Effector CD8-positive, alpha-beta T cell (primary cell): Measurements from ENCODE around the gene MAP7D3.

ENCODE experiments used
- DNase-seq: peaks from one replicate; lab custom pipeline; 2025; lab: John Stamatoyannopoulos, UW

The MAP7D3 gene

DNA sequence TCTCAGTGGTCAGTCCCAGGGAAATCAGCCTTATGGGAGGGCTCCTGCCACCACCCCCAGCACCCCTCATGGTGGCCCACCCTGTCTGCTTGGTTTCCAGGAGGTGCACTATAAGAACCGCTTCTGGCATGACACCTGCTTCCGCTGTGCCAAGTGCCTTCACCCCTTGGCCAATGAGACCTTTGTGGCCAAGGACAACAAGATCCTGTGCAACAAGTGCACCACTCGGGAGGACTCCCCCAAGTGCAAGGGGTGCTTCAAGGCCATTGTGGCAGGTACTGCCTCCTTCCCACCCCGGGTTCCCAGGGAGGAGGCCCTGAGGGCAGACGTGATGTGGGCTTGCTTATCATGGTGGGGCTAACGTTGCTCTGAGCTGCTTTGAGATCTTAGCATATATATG, 44.3 kb downstream of the MAP7D3 start:
- no peak for DNase-seq

DNA sequence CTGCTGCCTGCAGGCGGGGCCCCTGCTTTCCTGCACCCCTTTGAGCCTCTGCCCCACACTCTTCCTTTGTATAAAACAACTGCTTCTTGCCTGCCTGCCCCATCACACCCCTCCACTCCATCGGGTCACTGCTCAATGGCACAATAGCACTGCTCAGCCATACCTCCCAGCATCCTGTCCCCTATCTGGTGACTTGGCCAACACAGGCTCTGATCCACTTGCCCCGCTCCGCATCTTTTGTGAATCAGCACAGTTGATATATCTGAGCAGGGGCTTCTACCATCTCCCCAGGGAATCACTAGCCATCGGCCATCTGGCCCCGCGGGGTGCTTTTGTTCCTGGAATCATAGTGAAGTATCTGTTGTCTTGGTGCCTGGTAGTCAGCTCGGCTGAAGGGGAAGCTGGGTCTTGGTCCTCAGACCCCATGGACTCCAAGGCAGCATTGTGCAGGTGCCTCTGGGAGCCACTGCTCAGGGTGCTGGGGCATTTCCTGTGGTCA, 45.3 kb downstream of the MAP7D3 start:
- no peak for DNase-seq

DNA sequence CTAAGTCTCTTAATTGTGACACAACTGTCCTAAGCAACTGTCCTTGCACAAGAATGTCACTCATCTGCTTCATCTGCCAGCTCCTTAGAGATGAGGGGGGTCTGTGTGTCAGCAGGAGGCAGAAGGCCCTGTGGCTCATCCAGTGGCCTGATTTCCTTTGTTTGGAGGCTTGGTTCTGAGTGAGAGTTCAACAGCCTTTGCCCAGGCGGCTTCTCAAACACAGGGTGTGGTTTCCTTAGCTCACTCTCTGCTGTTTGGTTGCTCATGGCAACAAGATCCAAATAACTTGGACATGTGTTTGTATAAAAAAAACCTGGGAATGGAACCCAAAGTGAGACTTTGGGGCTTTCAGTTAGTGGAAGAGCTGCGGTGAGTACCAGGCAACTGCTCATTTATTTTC, 46.6 kb downstream of the MAP7D3 start:
- DNase-seq: no peak

DNA sequence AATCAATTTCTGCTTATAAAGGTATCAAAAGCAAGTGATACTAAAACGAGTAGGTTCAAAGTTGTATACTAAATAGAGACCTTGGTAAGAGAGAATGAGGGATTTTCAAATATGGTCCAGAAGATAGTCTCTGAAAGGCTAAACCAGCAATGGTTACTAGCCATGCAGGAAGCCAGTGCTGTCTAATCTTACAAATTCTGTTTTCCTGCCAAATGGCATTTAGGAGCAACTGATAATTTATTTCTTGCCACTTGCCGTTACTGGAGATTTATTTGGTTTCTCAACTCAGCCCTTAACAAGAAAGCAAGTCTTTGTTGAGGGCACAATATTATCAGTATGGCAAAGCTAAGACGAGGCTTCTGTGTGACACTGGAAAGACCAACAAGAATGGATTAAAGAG, 47.2 kb downstream of the MAP7D3 start:
- no peak for DNase-seq

DNA sequence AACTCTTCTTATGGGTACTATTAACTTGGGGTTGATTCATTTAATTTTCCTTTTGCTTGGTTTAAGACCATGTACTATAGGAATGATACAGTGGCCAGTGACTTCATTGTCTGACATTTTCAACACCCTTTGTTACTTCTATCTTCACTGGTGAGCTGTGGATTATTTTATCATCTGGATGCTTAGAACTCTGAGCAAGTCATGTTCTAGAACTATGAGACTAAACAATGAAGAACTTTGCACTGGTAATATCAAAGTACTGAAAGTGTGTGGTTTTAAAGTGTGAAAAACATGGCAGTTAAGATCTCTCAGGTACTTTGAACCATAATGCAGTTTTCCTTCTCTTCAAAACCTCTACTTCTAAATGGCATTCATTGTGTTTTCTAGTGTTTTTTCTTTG, 47.8 kb downstream of the MAP7D3 start:
- no peak for DNase-seq

DNA sequence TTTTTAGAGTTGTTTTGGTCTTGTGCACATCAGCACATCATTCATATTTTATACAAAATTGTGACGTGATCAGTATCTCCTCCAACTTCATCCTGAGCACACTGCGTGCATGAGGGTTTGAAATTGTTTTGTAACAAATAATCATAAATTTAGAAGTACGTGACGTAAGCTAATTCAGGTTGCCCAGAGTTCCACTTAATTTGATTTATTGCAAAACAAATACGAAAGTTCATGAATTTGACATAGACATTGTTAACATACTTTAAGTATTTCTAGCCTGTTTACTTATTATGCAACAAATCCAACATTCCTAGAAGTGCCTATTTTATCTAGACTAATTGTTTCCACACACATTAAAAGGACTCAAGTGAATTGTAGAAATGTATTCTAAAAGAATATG, 48.3 kb downstream of the MAP7D3 start:
- DNase-seq: no peak

DNA sequence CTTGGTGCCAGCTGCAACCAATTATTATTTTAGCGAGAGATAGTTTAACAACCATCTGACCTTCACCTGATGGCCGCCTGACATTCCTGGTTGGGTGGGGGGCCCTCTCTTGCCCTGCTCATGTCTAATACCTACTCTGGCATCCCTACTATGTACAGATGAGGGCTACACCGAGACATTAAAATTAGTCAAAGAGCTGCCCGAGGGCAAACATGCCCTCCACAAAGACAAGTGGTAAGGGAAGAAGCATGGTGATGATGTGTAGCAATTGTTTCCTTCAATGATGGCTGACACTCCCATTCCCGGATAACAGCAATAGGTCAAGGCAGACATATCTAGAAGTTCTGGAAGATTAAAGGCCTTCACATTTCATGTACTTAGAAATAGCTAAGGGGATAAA, 49.6 kb downstream of the MAP7D3 start:
- no peak for DNase-seq

DNA sequence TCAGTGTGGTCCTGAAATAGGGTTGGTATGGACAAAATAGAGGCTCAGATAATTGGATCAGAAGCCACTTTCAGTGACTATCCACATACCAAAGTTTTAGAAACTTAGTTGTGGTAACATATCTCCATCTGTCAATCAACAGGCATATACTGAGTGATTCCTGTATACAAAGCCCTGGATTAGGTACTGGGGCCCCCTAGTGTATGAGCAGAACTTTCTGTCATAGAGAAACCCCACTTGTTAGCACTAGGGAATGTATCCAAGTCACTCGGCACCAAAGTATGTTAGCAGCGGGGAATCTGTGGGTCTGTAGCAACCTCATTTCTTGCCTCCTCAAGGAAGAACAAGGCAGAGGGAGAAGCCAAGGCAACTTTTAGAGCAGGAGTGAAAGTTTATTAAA, 50.7 kb downstream of the MAP7D3 start:
- DNase-seq: no peak

DNA sequence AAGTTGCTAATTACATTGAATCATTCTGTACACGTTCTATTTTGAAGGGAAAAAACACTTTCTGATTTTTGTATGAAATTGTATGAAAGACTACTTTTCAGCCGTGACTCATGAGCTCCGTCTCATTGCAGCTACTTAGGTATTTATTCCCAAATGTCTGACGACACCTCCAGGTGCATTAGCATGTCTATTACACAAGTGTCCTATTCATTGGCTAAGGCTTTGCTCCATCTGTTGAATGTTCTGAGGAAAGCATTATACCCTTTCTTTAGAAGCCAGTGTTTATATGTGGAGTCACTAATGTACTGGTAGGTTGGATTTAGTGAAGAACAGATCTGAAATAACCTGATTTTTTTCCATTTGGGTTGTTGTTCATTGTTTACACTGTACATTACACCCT, 51.8 kb downstream of the MAP7D3 start:
- DNase-seq: no peak

DNA sequence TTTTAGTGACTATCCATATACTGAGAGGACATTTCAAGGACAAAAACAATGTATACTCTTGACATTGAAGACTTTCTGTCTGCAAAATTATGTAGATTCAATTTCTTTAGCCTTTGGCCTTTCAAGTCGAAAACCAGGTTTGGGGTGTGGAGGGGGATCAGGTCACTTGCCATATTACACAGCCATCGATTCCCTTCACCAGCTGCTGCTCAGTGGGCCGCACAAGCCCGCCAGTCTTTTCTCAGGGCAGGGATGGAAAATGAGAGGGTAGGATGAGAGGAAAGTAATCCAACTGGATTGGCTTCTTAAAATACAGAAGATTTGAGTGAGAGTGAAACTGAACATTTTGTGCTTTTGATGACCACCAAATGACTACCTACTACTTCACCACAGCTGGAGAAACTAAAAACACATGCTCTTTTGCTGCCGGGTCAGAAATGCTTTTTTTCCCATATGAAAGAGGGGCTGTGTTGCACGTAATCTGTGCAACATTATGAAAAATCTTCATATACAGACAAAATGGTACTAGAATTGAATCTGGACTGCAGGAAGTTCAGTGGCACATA, 52.4 kb downstream of the MAP7D3 start:
- no peak for DNase-seq

DNA sequence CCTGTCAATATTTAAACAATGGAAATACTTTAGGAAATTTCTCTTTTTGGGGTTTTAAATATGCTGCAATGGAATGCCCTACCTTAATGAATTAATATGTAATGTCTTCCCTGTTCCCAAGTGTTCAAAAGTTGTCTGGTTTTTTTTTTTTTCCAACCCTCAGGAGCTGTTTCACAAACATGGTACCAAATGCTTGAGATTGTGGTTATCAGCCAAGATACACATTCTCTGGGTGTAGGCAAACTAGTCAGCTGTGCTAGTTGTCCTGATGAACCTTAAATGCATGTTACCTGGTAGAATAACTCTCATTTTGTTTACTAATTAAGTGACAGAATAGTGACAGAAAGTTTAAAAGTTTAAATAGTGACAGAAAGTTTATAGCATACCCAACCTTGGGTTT, 53.2 kb downstream of the MAP7D3 start:
- DNase-seq: no peak

DNA sequence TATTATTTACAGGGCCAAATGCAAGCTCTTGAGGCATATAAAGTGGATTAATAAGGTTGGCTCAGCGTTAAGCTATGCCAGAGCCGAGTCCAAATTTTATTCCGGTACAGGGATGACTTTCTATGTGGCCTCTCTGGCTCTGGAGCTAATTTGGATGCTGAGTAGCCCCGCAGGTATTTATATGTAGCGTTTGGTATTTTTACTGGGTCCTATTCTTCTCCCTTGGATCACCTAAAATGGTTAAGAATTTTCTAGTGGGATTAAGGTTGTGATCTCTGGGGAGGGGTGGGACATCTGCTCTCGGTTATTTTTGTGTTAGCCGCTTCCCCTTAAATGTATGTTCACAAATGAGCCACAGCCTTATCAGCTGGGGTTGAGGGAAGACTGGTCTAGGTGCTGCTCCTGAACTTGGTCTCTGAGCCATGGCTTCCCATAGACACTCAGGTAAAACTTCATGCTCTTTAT, 54.5 kb downstream of the MAP7D3 start:
- no peak for DNase-seq

DNA sequence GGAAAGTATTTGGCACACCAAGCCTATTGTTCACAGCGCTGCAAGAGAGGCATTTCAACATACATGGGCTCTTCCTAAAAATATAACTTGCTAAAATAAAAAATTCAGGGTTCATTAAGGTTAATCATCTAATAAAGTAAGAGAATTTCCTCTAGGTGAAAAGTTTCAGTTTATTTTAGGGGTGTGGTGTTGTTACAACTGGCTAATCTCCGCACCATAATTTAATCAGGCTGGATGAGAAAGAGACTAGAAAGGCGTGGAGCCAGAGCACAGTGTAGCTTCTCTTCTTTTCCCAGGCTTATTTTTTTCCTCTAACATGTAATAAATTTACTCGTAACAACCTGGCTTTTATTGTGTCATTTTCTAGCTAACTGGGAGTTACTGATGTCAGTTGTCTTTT, 56.0 kb downstream of the MAP7D3 start:
- DNase-seq: no peak

DNA sequence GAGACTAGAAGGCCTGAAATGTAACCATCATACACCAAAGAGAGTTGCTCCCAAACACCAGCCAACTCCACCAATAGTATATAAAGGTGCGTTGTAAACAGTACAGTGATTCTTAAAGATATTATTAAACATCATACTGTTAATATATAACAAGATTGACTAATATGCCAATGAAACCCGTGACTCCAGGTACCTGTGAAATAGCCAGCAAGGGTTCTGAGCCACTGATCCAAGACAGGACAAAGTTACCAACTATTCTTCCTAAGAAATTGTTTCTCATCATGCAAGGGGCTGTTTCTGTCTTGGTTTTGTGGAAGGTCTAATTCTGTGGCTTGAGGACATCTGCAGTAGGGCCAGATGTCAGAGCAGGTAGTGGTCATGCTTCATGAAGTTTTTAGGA, 56.7 kb downstream of the MAP7D3 start:
- no peak for DNase-seq

DNA sequence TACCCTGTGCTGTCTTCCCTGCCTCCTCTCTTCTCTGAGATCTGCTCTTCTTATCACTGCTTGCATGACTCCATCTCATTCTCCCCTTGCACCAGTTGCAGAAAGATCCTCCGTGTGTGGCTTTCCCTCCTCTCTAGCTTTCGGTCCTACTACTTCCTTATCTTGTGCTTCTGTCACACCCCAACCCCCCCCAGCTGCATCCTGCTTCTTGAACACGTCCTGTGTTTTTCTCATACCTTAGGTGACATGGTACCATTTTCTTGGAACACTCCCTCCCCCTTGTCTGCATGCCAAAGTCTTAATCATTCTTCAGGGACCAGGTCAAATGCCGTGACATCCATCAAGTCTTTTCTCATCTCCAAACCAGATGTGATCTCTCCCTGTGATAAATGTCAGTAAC, 57.4 kb downstream of the MAP7D3 start:
- no peak for DNase-seq

DNA sequence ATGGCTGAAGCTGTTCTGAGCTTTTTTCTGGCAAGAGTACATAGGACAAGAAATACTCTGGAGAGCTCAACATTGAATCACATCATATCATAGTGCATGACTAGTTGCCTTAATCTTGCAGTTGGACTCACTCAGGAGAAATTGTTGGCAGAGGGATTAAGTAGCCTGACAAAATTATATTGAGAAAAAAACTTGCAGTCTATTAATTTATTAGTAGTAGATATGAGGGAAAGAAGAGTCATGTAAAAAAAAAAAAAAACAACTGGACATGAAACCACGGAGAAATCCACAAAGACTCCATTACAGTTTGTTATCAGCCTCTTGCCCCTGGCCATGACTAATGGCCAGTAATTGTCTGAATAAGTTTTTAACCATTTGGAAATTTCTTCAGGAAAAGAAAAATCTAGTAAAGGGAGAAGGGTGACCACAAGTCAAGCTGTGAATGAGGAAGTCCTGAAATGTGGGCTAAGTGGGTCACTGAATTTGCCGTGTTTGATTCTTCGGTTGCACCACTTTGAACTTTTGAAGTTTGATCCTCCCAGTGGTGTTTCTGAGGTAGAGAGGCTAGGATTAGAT, 58.3 kb downstream of the MAP7D3 start:
- no peak for DNase-seq

DNA sequence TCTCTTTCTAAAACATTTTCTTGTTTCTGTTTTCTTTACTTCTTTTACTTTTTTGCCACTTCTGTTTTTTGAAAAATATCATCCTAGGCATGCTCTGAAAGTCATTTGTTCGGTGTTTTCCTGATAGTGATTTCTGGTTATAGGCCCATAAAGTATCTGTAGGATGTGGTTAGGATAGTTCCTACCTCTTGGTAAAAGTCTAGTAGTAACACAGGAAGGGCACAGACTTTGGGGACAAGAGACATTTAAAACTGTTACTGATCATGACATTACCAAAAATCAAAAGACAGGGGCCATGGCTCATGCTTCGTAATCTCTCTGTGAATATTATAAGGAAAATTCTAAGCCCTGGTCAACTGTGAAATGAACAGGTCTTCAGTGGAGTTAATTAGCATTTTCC, 59.1 kb downstream of the MAP7D3 start:
- no peak for DNase-seq

DNA sequence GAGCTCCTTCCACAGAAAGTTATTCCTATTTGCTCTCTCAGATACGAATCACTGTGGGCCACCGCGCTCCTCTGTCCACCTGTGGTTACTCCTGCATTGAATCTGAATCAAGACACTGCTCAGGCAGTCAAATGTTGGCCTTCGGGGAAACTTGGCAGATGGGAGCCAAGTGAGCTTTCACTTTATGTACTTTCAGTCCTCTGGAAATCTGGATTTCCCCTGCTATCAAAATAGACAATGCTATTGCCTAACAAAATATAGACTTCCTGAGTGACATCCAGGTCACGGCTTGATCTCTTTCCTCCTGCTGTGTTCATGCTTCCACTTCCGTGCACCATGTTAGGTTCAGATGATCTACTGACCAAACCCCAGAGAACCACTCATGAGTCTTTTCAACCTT, 60.0 kb downstream of the MAP7D3 start:
- no peak for DNase-seq

DNA sequence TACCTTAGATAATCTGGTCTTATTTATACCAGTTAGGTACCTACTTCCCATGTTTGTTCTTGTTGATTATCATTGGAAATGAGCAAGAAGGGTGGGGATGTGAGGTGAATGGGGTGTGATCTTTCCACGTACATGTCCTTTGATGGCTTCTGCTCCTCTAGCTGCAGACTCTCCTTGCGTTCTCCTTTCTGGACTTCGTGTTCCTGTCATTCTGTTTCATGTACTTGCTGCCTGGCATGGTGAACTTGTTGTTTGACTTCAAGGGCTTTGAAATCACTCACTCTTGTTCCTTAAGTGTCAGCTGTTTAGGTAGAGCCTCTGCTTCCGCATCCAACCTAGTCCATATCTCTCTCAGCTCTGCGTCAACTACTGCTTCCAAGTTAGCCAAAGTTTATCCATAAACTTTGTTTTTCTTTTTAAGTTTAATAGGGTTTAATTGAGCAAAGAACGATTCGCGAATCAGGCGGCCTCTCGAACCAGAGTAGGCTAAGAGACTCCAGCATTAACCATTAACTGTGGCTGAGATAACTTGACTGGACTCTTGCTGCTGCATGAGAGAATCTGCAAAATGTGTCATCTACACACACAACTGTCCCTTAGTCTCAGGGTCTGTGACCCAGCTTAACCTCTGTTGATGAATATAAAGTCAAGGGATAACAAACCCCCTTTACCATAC, 61.0 kb downstream of the MAP7D3 start:
- DNase-seq: no peak

DNA sequence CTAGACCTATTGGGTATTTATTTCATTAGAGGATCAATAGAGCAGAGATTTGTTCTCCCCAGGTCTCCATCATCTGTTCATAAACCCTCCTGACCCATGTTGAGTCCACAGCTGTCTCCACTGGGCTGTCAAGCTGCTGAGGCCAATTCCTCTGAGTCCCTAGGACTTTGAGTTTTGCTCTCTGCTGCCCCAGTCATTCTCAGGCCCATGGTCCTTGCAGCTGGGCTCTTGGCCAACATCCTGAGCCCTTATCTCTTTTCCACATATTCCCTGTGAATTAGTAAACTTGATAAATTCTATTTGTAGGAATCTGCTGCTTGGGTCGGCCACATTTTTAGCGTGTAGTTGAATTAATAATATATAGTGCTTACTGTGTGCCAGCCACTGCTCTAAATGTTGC, 62.0 kb downstream of the MAP7D3 start:
- no peak for DNase-seq

DNA sequence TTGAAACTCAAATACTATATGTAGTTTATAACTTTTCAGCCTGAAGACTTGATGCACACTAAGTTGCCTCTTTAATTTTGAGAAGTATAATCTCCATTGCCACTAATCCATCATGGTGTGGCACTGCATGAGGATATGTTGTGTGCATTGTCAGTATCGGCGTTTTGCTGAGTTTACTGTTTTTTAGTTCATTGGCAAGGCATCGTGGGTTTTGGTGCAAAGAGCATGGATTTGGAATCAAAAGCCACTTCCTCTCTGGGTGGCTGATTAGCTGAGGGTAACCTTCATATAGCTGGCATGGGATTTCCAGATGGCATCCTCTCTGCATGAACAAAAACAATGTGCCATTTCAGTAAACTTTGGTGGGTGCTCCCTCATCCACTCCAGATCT, 65.2 kb downstream of the MAP7D3 start:
- DNase-seq: no peak

DNA sequence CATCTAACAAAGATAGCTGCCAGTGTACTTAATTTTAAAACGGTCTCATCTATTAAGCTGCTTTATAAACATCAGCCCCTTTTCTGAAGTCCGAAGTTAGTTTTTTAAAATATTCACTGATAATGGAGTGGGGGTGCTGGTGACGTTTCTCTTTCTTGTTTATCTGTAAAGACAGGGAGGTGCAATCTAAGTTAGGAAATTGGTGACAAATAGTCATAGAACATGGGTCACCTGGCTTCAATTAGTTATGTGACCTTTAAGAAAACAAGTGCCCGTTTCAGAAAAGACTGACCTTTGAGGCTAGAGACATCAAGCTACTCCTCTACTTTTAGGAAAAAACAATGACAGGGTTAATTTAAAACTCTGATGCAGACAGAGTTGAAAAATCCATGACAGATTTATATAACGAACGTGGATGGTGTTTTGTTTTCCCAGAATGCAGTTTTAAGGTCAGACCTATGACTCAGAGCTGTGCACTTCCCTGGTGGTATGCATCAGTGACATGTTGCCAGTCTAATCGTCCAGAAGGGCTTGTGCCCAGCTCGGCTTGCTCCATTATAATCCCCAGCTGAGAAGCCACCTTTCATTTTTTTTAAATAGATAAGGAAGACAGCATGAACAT, 65.7 kb downstream of the MAP7D3 start:
- DNase-seq: no peak

DNA sequence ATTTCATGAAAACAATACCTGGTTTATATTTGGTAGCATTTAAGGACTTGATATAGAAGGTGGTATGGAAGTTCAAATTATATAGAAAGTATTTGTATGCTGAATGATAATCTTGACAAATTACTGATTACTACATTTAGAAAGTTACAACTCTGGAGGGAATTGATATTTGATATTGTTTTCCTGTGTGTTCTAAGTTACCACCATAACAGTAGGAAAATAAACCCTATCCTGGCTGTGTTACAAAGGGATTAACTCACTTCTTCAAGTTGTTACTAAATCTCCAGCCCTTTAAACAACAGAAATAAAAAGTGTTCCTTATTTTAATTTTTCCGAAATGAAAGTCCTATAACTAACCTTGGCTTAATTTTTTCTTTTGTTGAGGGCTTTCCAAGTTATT, 67.3 kb downstream of the MAP7D3 start:
- no peak for DNase-seq
